SU-DHL-6 (cell line): Measurements from ENCODE around the gene ARHGEF28.

Experiments
- H2AFZ ChIP-seq: fragments of 200-600 bp; sonication (generic); 2 replicates; pipeline ENCODE4 v1.6.1; 2014; ENCODE audit warnings: low read depth, mild to moderate bottlenecking, moderate library complexity, mixed read lengths, antibody characterized with exemption, low read length; ENCODE audit not compliant: severe bottlenecking
- H3F3A ChIP-seq: fragments of 200-600 bp; shearing (Covaris generic); 2 replicates; pipeline ENCODE4 v1.6.0; 2016; ENCODE audit warnings: antibody characterized with exemption, mild to moderate bottlenecking; ENCODE audit not compliant: insufficient read depth
- H3K27ac ChIP-seq: fragments of 200-600 bp; sonication (generic); 2 replicates; pipeline ENCODE4 v1.5.1; 2016; ENCODE audit warnings: low read depth, mild to moderate bottlenecking, low read length, moderate library complexity, mixed read lengths
- H3K27me3 ChIP-seq: fragments of 200-600 bp; sonication (generic), shearing (Covaris generic); 2 replicates; pipeline ENCODE4 v1.6.0; 2014; ENCODE audit warnings: mild to moderate bottlenecking, low read length
- H3K36me3 ChIP-seq: fragments of 200-600 bp; sonication (generic); 2 replicates; pipeline ENCODE4 v1.6.1; 2014; ENCODE audit warnings: mild to moderate bottlenecking, low read length, mixed read lengths
- H3K4me2 ChIP-seq: fragments of 300-600, 200-600 bp; shearing (Covaris generic), sonication (generic); 2 replicates; pipeline ENCODE4 v1.6.0; 2014; ENCODE audit warnings: low read length, low read depth, mild to moderate bottlenecking; ENCODE audit not compliant: poor library complexity, severe bottlenecking
- H3K4me3 ChIP-seq: fragments of 200-600 bp; sonication (generic); 2 replicates; pipeline ENCODE4 v1.5.1; 2014; ENCODE audit warnings: antibody characterized with exemption, low read length, mild to moderate bottlenecking, mixed read lengths; ENCODE audit not compliant: insufficient read depth, poor library complexity, severe bottlenecking
- H3K79me2 ChIP-seq: fragments of 200-600 bp; sonication (generic); 2 replicates; pipeline ENCODE4 v1.6.1; 2014; ENCODE audit warnings: mild to moderate bottlenecking, low read length, moderate library complexity; ENCODE audit not compliant: insufficient read depth
- H3K9ac ChIP-seq: fragments of 200-600 bp; sonication (generic); 2 replicates; pipeline ENCODE4 v1.7.0; 2014; ENCODE audit warnings: mild to moderate bottlenecking, low read length
- H3K9me2 ChIP-seq: fragments of 200-600 bp; sonication (generic); replicated peaks from 2 replicates; pipeline ENCODE4 v1.6.1; 2014; ENCODE audit warnings: low read length; ENCODE audit not compliant: insufficient read depth
- H3K9me3 ChIP-seq: fragments of 200-600 bp; sonication (generic); 2 replicates; pipeline ENCODE4 v1.6.1; 2014; ENCODE audit warnings: low read length, mixed read lengths; ENCODE audit not compliant: insufficient read depth
- H4K20me1 ChIP-seq: fragments of 200-600 bp; sonication (generic); 2 replicates; pipeline ENCODE4 v1.6.1; 2014; ENCODE audit warnings: low read depth, mild to moderate bottlenecking, antibody characterized with exemption, low read length, moderate library complexity, mixed read lengths
- CTCF ChIP-seq: fragments of 200-600 bp; sonication (generic); IDR thresholded peaks from one replicate; pipeline ENCODE4 v1.5.1; 2017; ENCODE audit warnings: antibody characterized with exemption, mild to moderate bottlenecking, low read length, moderate library complexity; ENCODE audit not compliant: insufficient read depth, poor library complexity, severe bottlenecking
- EZH2phosphoT487 ChIP-seq: fragments of 200-600 bp; sonication (generic), shearing (Covaris generic); conservative IDR thresholded peaks from 2 replicates; pipeline ENCODE4 v1.6.1; 2018; ENCODE audit warnings: mild to moderate bottlenecking, antibody characterized with exemption, low read length, moderate library complexity, mixed read lengths

ARHGEF28 gene

GRCh38 chr5:73759771-73760170, 133.8 kb downstream of the ARHGEF28 start:
- Histone ChIP-seq H3K4me3 (no peak overlapping the region), H3K9me2 (no peaks in the 10 kb centered on the region), H4K20me1 (no peaks in the 10 kb centered on the region), H3K4me2 (no peak overlapping the region), H3K9me3 (no peaks in the 10 kb centered on the region), H3F3A (no peaks in the 10 kb centered on the region), H3K36me3 (no peaks in the 10 kb centered on the region), H3K9ac (no peak overlapping the region), H3K27ac (no peak overlapping the region), H3K27me3 (no peaks in the 10 kb centered on the region), H3K79me2 (no peaks in the 10 kb centered on the region), H2AFZ (no peak overlapping the region)
- no peak for TF ChIP-seq EZH2phosphoT487
- no peak for TF ChIP-seq CTCF

GRCh38 chr5:73763300-73764032, 137.5 kb downstream of the ARHGEF28 start:
- TF ChIP-seq CTCF (no peak), EZH2phosphoT487 (no peak)
- no peak overlapping the region for H3K4me3 ChIP-seq
- no peaks in the 10 kb centered on the region for H3K9me3 ChIP-seq
- H3K27ac ChIP-seq, result no peak overlapping the region
- no peak overlapping the region for H2AFZ ChIP-seq
- H4K20me1 ChIP-seq, result no peaks in the 10 kb centered on the region
- no peaks in the 10 kb centered on the region for H3F3A ChIP-seq
- no peak overlapping the region for H3K4me2 ChIP-seq
- H3K79me2 ChIP-seq, result no peaks in the 10 kb centered on the region
- H3K9me2 ChIP-seq, result no peaks in the 10 kb centered on the region
- no peaks in the 10 kb centered on the region for H3K27me3 ChIP-seq
- no peaks in the 10 kb centered on the region for H3K36me3 ChIP-seq
- H3K9ac ChIP-seq, result no peak overlapping the region

GRCh38 chr5:73764586-73764985, 138.6 kb downstream of the ARHGEF28 start:
- H3K27ac ChIP-seq, result no peak overlapping the region
- no peaks in the 10 kb centered on the region for H3K79me2 ChIP-seq
- TF ChIP-seq EZH2phosphoT487, result no peak
- no peak for TF ChIP-seq CTCF
- H3K4me2 ChIP-seq, result no peak overlapping the region
- H3K9me2 ChIP-seq, result no peaks in the 10 kb centered on the region
- H3K4me3 ChIP-seq, result no peak overlapping the region
- H2AFZ ChIP-seq, result no peak overlapping the region
- no peaks in the 10 kb centered on the region for H3K36me3 ChIP-seq
- no peak overlapping the region for H3K9ac ChIP-seq
- H4K20me1 ChIP-seq, result no peaks in the 10 kb centered on the region
- H3K9me3 ChIP-seq, result no peaks in the 10 kb centered on the region
- H3F3A ChIP-seq, result no peaks in the 10 kb centered on the region
- no peaks in the 10 kb centered on the region for H3K27me3 ChIP-seq
